ENCODE results near the gene CERS3.

CERS3 gene

DNA sequence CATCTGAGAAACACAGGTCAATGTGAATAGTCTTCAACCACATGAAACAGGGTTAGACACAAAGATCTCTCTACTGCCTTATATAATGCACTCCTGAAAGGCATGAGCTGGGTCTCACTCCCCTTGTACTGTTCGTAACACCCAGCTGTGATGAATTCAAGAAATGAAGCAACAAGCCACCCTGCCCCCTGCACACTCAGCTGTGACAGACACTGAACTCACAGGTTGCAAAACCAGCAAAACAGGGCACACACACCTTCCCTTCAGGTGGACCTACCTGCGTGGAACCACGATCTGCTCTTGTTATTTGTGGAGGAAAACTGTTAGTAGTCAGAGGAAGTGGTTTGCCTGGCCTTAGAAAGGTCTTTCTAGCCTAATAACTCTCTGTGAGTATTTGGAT, 64.5 kb downstream of the CERS3 start:
- TF ChIP-seq, protein P1, sequence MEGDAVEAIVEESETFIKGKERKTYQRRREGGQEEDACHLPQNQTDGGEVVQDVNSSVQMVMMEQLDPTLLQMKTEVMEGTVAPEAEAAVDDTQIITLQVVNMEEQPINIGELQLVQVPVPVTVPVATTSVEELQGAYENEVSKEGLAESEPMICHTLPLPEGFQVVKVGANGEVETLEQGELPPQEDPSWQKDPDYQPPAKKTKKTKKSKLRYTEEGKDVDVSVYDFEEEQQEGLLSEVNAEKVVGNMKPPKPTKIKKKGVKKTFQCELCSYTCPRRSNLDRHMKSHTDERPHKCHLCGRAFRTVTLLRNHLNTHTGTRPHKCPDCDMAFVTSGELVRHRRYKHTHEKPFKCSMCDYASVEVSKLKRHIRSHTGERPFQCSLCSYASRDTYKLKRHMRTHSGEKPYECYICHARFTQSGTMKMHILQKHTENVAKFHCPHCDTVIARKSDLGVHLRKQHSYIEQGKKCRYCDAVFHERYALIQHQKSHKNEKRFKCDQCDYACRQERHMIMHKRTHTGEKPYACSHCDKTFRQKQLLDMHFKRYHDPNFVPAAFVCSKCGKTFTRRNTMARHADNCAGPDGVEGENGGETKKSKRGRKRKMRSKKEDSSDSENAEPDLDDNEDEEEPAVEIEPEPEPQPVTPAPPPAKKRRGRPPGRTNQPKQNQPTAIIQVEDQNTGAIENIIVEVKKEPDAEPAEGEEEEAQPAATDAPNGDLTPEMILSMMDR (IDR thresholded peaks at IDR 0.05; ENCODE audit: insufficient read depth, low read length) = no peak
- TF ChIP-seq, protein P2, sequence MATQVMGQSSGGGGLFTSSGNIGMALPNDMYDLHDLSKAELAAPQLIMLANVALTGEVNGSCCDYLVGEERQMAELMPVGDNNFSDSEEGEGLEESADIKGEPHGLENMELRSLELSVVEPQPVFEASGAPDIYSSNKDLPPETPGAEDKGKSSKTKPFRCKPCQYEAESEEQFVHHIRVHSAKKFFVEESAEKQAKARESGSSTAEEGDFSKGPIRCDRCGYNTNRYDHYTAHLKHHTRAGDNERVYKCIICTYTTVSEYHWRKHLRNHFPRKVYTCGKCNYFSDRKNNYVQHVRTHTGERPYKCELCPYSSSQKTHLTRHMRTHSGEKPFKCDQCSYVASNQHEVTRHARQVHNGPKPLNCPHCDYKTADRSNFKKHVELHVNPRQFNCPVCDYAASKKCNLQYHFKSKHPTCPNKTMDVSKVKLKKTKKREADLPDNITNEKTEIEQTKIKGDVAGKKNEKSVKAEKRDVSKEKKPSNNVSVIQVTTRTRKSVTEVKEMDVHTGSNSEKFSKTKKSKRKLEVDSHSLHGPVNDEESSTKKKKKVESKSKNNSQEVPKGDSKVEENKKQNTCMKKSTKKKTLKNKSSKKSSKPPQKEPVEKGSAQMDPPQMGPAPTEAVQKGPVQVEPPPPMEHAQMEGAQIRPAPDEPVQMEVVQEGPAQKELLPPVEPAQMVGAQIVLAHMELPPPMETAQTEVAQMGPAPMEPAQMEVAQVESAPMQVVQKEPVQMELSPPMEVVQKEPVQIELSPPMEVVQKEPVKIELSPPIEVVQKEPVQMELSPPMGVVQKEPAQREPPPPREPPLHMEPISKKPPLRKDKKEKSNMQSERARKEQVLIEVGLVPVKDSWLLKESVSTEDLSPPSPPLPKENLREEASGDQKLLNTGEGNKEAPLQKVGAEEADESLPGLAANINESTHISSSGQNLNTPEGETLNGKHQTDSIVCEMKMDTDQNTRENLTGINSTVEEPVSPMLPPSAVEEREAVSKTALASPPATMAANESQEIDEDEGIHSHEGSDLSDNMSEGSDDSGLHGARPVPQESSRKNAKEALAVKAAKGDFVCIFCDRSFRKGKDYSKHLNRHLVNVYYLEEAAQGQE (IDR thresholded peaks at IDR 0.05; ENCODE audit: insufficient replicate concordance, low read depth) = no peak
- TF ChIP-seq POLR2AphosphoS5 (IDR thresholded peaks at IDR 0.05; ENCODE audit: low read depth) = no peak
- no peak for TF ChIP-seq GABPA (IDR thresholded peaks at IDR 0.05; ENCODE audit: low read depth)
- no peak for TF ChIP-seq SPI1 (IDR thresholded peaks at IDR 0.05; ENCODE audit: borderline replicate concordance, low read depth)
- Histone ChIP-seq H3K27me3 (ENCODE audit: insufficient read depth, poor library complexity, severe bottlenecking) (no peaks in the 10 kb centered on the region), H3K27ac (replicated peaks) (no peak overlapping the region), H3K4me3 (replicated peaks; ENCODE audit: insufficient read depth, low read length) (no peak overlapping the region)
- no peak for DNase-seq (ENCODE audit: low read depth in 1 of 2, low spot score in 1 of 2)

DNA sequence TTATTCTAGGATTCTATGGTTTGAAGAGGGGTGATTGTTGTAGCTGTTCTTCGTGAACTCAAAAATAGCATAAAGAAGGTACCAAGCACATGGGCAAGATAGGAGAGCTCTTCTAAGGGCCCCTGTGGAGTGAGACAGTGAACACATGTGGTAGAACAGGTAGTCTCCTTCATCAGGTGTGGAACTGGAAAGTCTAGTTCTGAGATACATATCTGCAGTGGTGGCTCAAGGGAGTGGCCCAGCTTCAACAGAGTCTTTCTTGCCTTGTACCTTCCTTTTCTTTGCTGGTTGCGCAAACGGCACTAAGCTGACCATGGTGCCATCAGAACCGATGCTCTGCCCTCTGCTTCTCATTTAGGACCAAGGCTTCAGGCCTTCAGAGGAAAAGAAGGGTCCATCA, 65.2 kb downstream of the CERS3 start:
- H3K4me3 ChIP-seq (replicated peaks; ENCODE audit: insufficient read depth, low read length) = no peak overlapping the region
- TF ChIP-seq, protein P1 (IDR thresholded peaks at IDR 0.05; ENCODE audit: insufficient read depth, low read length) = no peak
- TF ChIP-seq SPI1 (IDR thresholded peaks at IDR 0.05; ENCODE audit: borderline replicate concordance, low read depth) = no peak
- TF ChIP-seq, protein P2 (IDR thresholded peaks at IDR 0.05; ENCODE audit: insufficient replicate concordance, low read depth) = no peak
- TF ChIP-seq POLR2AphosphoS5 (IDR thresholded peaks at IDR 0.05; ENCODE audit: low read depth) = no peak
- no peak for TF ChIP-seq GABPA (IDR thresholded peaks at IDR 0.05; ENCODE audit: low read depth)
- DNase-seq (ENCODE audit: low read depth in 1 of 2, low spot score in 1 of 2) = no peak
- H3K27ac ChIP-seq (replicated peaks) = no peak overlapping the region
- no peaks in the 10 kb centered on the region for H3K27me3 ChIP-seq (ENCODE audit: insufficient read depth, poor library complexity, severe bottlenecking)

DNA sequence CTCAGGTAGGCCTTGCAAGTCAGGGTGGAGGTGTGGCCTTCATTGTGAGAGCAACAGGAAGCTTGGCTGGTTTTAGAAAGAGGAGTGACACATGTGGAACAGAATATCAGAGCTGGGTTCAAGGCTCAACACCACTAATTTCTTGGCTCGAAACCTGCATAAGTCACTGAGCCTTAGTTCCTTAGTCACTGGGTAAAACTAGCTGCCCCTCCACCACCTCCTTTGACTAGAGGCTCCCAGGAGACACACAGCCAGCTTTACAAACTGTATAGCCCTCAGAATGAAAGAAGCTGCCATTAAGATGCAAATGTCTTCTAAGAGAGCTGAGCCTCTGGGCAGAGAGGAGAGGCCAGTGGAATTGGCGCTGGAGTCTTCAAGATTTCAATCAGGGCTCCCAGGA, 67.7 kb downstream of the CERS3 start:
- Histone ChIP-seq H3K27me3 (ENCODE audit: insufficient read depth, poor library complexity, severe bottlenecking) (no peaks in the 10 kb centered on the region), H3K4me3 (replicated peaks; ENCODE audit: insufficient read depth, low read length) (no peak overlapping the region), H3K27ac (replicated peaks) (no peak overlapping the region)
- no peak for DNase-seq (ENCODE audit: low read depth in 1 of 2, low spot score in 1 of 2)
- TF ChIP-seq SPI1 (IDR thresholded peaks at IDR 0.05; ENCODE audit: borderline replicate concordance, low read depth) = no peak
- TF ChIP-seq GABPA (IDR thresholded peaks at IDR 0.05; ENCODE audit: low read depth) = no peak
- no peak for TF ChIP-seq POLR2AphosphoS5 (IDR thresholded peaks at IDR 0.05; ENCODE audit: low read depth)
- TF ChIP-seq, protein P2 (IDR thresholded peaks at IDR 0.05; ENCODE audit: insufficient replicate concordance, low read depth) = no peak
- TF ChIP-seq, protein P1 (IDR thresholded peaks at IDR 0.05; ENCODE audit: insufficient read depth, low read length) = no peak

Measured in HL-60 (cell line).